HepG2 (cell line): Measurements from ENCODE around the gene SLC2A8. TPM values are rescaled to one million over a fixed set of nuclear protein-coding genes. Genes with fewer than 3 reads are reported as not detected.

Experiments
- AHR ChIP-seq: IDR thresholded peaks from 2 replicates; pipeline ENCODE4 v1.6.1; 2018; ENCODE audit warnings: missing genetic modification reagents, missing compliant biosample characterization
- ATF5 ChIP-seq: sonication (generic); formaldehyde crosslinking; IDR thresholded peaks from 2 replicates; pipeline ENCODE4 v1.4.0; 2020; ENCODE audit warnings: mild to moderate bottlenecking, low read depth, missing genetic modification reagents
- CBX1 ChIP-seq: IDR thresholded peaks from one replicate; pipeline ENCODE4 v1.6.1; 2016; ENCODE audit warnings: antibody characterized with exemption, low read depth
- DPF2 ChIP-seq: sonication (generic); formaldehyde crosslinking; IDR thresholded peaks from 2 replicates; pipeline ENCODE4 v1.4.0; 2020; ENCODE audit warnings: mild to moderate bottlenecking, low read depth, missing genetic modification reagents, borderline replicate concordance
- ETS1 ChIP-seq: sonication (generic); formaldehyde crosslinking; IDR thresholded peaks from 2 replicates; pipeline ENCODE4 v1.4.0; 2020; ENCODE audit warnings: missing genetic modification reagents
- GPBP1L1 ChIP-seq: sonication (generic); formaldehyde crosslinking; IDR thresholded peaks from 2 replicates; pipeline ENCODE4 v1.5.0; 2020; ENCODE audit warnings: mild to moderate bottlenecking, missing genetic modification reagents
- NCOA2 ChIP-seq: sonication (generic); formaldehyde crosslinking; IDR thresholded peaks from 2 replicates; pipeline ENCODE4 v1.8.0; 2022; ENCODE audit warnings: inconsistent platforms
- POGZ ChIP-seq: sonication (generic); formaldehyde crosslinking; IDR thresholded peaks from 2 replicates; pipeline ENCODE4 v1.4.0; 2020; ENCODE audit warnings: mild to moderate bottlenecking, missing genetic modification reagents
- PTBP1 ChIP-seq: fragments of 200-400 bp; formaldehyde crosslinking; IDR thresholded peaks from 2 replicates; pipeline ENCODE4 v1.6.1; 2018; ENCODE audit warnings: low read length, low read depth; ENCODE audit not compliant: poor library complexity, severe bottlenecking
- RXRB ChIP-seq: IDR thresholded peaks from 2 replicates; pipeline ENCODE4 v1.6.1; 2016; ENCODE audit warnings: borderline replicate concordance, missing genetic modification reagents, missing compliant biosample characterization
- TEAD2 ChIP-seq: sonication (generic); formaldehyde crosslinking; IDR thresholded peaks from 2 replicates; pipeline ENCODE4 v1.9.0; 2021; ENCODE audit warnings: missing genetic modification reagents
- THAP11 ChIP-seq: IDR thresholded peaks from 2 replicates; pipeline ENCODE4 v1.6.1; 2016; ENCODE audit warnings: missing biosample characterization, missing genetic modification reagents
- ZBTB49 ChIP-seq: sonication (generic); formaldehyde crosslinking; IDR thresholded peaks from 2 replicates; pipeline ENCODE4 v1.4.0; 2020; ENCODE audit warnings: missing genetic modification reagents, borderline replicate concordance
- ZNF558 ChIP-seq: sonication (generic); formaldehyde crosslinking; IDR thresholded peaks from 2 replicates; pipeline ENCODE4 v1.9.0; 2022; ENCODE audit warnings: mild to moderate bottlenecking, missing genetic modification reagents, borderline replicate concordance
- ZNF720 ChIP-seq: sonication (generic); formaldehyde crosslinking; IDR thresholded peaks from 2 replicates; pipeline ENCODE4 v1.4.0; 2020; ENCODE audit warnings: missing genetic modification reagents
- ZNF878 ChIP-seq: sonication (generic); formaldehyde crosslinking; IDR thresholded peaks from 2 replicates; pipeline ENCODE4 v1.8.1; 2023; ENCODE audit warnings: mild to moderate bottlenecking, missing genetic modification reagents, moderate library complexity
- polyA plus RNA-seq, 8 experiments: library from polyadenylated mRNA; depleted of rRNA in 3 of 8; stranded (reverse) in 7 of 8; unstranded in 1 of 8; fragments of >200 nt; fragmentation: Illumina TruSeq in 4 of 8; extraction: Trizol in 4 of 8; gene quantifications; 2 replicates each; pipeline versions ENCODE4 v1.2.1 to v1.2.3, GENCODE V29; 2011 to 2016; ENCODE audit warnings: low read depth in 4 of 8, missing spikeins in 1 of 8, mixed read lengths in 1 of 8; ENCODE audit not compliant: insufficient read depth in 1 of 8
- total RNA-seq, 5 experiments: library from RNA; depleted of rRNA; stranded (reverse); fragments of >200 nt; fragmentation: Illumina TruSeq; extraction: Trizol; gene quantifications; 2 replicates each; pipeline ENCODE4 v1.2.3, GENCODE V29; 2016; ENCODE audit warnings: low read depth in 1 of 5

Gene SLC2A8
- total and polyA plus RNA-seq, 2 of the 13 experiments (the other 11 are each of a cell fraction or from before 2014, with no cell fraction given): 22.6 to 48.6 TPM

DNA sequence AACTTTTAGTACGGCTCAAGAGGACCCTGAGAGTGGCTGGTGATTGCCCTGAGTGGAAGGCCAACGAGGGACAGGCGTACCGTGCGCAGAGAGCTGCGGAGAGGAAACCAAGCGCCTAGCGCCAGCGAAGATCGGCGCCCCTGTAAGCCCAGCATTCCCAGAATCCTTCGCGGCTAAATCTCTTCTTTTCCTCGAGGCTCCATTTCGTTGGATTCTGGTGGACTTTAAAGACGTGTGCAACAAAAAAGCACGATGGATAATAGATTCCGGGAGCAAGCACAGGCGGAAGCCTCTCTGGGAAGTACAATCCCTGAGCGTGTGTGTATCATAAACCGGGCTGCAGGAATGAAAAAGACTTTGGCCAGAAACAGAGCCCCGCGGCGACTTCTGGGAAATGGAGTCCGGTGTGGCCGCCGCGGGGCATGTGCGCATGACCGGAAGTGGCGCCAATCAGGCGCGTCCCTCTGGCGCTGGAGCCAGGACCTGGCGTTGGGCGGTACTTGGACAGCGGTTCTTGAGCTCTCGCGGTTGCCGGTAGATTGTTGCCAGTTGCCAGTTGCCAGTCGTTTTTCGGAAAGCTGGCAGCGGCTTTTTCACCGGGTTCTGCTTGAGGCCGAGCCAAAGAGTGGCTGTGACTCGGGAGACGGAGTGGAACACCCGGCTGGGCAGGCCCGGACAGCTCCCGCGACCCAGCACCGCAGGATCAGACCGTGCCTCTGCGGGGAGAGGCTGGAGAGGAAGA lies 27.1 kb downstream of the SLC2A8 start, which contains the start of gene ZNF79 (continued):
- TF ChIP-seq RXRB (no peak), CBX1 (no peak), PTBP1 (peak; percentile 13), AHR (CRISPR knock-in tag) (peak; percentile 5; the same call in 1 of the 2 replicates), ZNF558 (0 out of 2 replicates have a peak, but pooled peaks have one; percentile 34), TEAD2 (CRISPR knock-in tag) (no peak), DPF2 (CRISPR knock-in tag) (no peak), GPBP1L1 (CRISPR knock-in tag) (no peak), THAP11 (CRISPR knock-in tag) (peak; percentile 98), NCOA2 (no peak), ATF5 (CRISPR knock-in tag) (no peak), POGZ (CRISPR knock-in tag) (peak; percentile 36; the same call in 1 of the 2 replicates), ZBTB49 (CRISPR knock-in tag) (no peak), ZNF720 (CRISPR knock-in tag) (no peak), ETS1 (no peak), ZNF878 (0 out of 2 replicates have a peak, but pooled peaks have one; percentile 21)
